OCI-M2 (cell line): ENCODE measurements around the gene ZNF3.
"Not testable (repeated sequence)": the region's sequence is repeated elsewhere in the genome, so short reads cannot be mapped to it uniquely, and the experiment has no call there.

Source experiments
- DNase-seq: peaks from one replicate; lab custom pipeline; 2025; ENCODE audit not compliant: unreplicated experiment; lab: John Stamatoyannopoulos, UW

The ZNF3 gene

DNA sequence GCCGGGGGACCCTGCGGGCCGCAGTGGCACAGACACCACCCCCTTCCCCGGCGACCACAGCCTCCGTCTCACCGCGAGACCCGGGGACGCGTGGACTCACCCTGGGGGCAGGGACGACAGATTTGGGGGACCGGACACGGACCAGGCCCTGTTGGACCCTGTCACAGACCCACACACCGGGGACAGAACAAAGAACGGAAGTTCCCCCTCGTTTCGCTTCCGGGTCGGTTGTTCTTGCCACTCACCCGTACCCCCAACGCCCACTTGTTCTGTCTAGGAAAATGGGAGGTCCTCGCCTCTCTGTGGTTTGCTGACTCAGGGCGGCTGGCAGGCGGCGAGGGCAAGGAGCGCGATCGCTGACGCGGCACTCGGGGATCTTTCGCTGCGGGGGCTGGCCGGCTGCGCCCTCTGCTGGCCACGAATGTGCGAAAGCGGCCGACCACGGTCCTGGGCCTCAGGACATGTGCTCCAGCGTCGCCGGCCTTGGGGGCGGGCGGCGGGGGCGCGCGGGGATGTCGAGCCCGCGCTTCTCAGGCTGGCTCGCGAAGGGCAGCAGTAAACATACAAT lies at the start of gene ZNF3:
TSS of gene ZNF3 (minus strand) at position 189 of the 568 bp plus-strand sequence. CDS start 4,366 bp downstream, outside the sequence.
- peak; percentile 69 for DNase-seq

DNA sequence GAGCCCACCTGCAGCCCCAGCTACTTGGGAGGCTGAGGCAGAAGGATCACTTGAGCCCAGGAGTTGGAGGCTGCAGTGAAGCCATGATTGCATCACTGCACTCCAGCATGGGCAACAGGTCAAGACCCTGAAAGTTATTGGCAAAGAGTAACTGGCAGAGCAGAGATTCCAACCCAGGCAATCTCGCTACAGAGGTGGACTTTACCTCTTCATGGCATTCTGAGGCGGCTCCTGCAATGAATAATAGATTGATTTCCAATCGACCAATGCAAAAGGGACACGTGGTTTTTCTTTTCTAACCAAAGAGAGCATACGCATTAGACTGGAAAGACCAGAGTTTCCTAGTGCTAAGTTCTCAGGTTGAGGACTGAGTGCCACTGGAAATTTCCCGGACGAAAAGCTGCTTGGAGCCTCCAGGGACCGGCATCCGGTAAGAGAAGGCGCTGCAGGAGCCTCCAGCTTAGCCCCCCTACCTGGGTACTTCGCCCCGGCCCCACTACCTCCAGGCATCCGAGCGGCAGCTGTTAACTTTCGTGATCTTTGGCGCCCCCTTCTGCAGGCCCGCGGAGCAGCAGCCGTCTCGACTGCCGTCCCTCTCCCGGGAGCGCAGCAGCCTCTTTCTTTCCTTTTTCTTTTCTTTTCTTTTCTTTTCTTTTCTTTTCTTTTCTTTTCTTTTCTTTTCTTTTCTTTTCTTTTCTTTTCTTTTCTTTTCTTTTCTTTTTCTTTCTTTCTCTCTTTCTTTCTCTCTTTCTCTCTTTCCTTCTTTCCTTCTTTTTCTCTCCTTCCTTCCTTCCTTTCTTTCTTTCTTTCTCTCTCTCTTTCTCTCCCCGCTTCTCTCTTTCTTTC lies 49.3 kb upstream of the ZNF3 start:
- peak; percentile 57 for DNase-seq

DNA sequence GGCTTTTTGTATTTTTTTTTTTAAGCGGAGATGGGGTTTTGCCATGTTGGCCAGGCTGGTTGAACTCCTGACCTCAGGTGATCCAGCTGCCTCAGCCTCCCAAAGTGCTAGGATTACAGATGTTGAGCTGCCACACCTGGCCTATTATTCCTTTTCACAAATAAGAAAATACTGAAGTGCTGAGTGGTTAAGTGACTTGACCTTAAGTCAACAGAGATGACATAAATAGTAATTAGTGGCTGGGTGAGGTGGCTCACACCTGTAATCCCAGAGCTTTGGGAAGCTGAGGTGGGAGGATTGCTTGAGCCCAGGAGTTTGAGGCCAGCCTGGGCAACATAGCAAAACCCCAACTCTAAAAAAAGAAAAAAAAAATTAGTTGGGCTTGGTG lies 48.7 kb upstream of the ZNF3 start:
- DNase-seq: not testable (repeated sequence)

DNA sequence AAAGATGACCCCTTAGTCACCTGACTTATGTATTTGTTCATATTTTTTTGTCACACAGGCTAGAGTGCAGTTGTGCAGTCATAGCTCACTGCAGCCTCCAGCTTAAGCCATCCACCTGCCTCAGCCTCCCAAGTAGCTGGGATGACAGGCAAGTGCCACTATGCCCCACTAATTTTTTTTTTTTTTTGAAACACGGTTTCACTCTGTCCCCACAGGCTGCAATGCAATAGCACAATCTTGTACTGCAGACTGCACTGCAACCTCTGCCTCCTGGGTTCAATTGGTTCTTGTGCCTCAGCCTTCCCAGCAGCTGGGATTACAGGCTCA lies 47.1 kb upstream of the ZNF3 start:
- DNase-seq: no peak

DNA sequence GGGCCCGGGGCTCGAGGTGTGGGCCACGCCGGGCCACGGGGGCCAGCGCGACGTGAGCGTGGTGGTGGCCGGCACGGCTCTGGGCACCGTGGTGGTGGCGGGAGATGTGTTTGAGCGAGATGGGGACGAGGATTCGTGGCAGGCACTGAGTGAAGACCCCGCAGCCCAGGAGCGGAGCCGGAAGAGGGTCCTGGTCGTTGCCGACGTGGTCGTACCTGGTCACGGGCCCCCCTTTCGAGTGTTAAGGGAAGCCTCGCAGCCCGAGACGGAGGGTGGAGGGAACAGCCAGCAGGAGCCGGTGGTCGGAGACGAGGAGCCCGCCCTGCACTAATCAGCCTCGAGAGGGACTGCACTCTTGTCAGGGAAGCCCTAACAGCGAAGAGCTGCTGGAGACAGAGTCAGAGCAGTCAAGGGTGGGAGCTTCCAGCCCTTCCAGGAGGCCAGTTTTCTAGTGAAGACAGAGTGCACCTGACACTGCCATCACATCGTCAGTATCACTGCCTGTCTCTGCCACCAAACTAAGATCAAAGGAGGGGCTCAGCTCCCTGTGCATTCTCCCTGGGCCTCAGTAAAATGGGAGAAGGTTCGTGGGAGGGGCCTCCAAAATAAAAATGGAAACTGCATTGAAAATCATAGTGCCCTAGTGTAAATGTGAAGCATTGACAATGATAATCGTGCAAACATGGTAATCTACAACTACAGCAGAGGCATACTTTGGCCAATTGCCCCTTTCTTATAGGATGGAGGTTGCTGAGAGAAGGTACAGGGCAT lies 46.5 kb upstream of the ZNF3 start:
- no peak for DNase-seq

DNA sequence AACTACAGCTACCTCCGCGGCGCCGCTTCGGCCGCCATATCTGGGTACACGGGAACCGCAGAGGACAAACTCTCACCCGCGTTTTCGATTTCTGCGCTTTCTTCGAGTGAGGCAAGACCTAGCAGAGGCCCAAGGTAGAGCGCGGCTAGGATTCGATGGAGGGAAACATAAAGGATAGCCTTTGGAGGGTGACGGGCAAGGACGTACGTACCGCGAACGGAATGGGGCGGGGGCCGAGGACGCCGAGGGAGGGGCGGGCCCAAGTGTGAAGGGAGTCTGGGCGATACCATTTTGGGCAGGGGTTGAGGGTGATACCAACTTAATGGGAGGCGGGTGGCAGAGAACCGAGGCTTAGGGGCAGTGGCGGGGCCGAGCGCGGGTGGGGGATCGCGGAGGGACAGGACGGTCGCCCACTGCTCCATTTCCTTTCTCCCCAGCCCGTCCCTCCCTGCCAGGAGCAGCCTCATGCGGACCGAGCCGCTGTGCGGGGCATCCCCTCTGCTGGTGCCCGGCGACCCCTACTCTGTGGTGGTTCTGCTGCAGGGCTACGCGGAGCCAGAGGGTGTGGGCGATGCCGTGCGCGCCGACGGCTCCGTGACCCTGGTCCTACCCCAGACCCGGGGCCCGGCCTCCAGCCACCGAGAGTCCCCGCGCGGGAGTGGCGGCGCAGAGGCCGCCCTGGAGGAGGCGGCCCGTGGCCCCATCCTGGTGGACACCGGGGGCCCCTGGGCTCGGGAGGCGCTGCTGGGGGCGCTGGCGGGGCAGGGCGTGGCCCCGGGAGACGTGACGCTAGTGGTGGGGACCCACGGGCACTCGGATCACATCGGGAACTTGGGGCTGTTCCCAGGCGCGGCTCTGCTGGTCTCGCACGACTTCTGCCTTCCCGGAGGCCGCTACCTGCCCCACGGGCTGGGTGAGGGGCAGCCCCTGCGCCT lies 45.7 kb upstream of the ZNF3 start, which contains the start of gene MBLAC1:
TSS of gene MBLAC1 (plus strand) at position 37 of the 935 bp plus-strand sequence. CDS start at position 466, 429 bp downstream.
- peak; percentile 63 for DNase-seq

DNA sequence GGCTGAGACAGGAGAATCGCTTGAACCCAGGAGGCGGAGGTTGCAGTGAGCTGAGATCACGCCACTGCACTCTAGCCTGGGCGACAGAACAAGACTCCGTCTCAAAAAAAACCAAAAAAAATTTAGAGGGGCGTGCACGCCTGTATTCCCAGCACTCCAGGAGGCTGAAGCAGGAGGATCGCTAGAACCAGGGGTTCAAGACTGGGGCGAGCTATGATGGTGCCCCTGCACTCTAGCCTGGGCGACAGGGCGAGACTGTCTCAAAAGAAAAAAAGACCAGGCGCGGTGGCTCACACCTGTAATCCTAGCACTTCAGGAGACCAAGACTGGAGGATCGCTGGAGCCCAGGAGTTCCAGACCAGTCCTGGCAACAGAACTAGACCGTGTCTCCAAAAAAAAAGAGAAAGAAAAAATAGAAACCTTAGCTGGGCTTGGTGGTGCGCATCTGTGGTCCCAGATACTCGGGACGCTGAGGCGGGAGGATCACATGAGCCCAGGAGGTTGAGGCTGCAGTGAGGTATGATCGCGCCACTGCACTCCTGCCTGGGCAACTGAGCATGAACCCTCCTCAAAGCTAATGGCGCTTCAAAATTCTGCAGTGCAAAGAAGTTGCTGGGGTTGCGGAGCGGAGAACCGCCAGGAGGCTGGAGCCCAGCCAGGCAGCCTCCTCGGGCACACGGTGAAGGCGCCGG lies 44.9 kb upstream of the ZNF3 start:
- no peak for DNase-seq

DNA sequence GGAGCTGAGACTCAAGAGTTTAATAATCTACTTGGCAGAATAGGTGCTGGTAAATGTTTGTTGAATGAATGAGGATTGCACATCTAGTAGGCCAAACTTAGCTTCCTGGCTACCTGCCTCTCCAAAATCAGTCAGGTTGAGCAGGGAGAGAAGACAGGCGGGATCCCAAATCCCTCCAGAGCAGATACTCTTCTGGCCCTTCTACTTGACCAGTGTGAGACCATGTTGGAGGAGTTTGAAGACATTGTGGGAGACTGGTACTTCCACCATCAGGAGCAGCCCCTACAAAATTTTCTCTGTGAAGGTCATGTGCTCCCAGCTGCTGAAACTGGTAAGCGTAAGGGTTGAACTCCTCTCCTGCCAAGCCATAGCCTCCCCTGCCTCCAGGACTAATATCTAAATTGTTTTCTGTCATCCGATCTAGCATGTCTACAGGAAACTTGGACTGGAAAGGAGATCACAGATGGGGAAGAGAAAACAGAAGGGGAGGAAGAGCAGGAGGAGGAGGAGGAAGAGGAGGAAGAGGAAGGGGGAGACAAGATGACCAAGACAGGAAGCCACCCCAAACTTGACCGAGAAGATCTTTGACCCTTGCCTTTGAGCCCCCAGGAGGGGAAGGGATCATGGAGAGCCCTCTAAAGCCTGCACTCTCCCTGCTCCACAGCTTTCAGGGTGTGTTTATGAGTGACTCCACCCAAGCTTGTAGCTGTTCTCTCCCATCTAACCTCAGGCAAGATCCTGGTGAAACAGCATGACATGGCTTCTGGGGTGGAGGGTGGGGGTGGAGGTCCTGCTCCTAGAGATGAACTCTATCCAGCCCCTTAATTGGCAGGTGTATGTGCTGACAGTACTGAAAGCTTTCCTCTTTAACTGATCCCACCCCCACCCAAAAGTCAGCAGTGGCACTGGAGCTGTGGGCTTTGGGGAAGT lies 43.0 kb upstream of the ZNF3 start:
- no peak for DNase-seq

DNA sequence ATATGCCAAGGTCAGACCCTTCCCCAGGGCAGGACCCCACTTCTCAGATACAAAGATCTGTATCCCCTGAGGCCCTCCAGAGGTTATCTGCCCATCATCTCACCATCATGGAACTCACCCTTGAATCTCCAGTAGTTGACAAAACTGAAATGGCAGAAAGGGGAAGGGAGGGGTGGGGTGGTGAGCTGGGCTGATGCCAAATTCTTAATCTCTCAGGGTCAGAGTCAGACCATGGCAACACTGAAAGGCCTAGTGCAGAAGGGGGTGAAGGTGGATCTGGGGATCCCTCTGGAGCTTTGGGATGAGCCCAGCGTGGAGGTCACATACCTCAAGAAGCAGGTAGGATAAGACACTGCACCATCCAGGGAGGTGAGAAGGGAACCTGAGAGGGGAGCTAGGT lies 41.0 kb upstream of the ZNF3 start:
- DNase-seq: no peak

DNA sequence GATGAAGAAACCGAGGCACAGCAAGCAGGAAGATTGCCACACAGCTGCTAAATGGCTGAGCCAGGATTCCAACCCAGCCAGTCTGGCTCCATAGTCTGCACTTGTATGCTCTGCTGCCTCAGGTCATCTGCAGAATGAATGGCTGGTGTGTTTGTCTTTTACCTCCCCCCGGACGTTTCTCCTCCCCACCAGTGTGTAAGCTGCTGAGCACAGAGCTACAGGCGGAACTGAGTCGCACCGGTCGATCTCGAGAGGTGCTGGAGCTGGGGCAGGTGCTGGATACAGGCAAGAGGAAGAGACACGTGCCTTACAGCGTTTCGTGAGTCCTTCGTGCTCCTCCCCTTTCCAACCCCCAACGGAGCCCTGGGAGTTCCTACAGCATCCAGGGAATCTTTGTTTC lies 40.5 kb upstream of the ZNF3 start:
- no peak for DNase-seq

DNA sequence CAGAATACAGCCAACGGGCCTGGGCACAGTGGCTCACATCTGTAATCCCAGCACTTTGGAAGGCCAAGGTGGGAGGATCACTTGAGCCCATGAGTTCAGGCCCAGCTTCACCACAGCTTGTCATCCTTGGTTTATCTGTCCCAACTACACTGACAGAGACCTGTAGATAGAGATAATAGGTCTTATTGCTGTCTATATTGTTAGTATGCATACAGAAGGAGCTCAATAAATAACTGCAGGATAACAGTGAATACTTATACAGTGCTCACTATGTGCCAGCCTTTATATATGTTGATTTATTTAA lies 39.2 kb upstream of the ZNF3 start:
- DNase-seq: no peak

DNA sequence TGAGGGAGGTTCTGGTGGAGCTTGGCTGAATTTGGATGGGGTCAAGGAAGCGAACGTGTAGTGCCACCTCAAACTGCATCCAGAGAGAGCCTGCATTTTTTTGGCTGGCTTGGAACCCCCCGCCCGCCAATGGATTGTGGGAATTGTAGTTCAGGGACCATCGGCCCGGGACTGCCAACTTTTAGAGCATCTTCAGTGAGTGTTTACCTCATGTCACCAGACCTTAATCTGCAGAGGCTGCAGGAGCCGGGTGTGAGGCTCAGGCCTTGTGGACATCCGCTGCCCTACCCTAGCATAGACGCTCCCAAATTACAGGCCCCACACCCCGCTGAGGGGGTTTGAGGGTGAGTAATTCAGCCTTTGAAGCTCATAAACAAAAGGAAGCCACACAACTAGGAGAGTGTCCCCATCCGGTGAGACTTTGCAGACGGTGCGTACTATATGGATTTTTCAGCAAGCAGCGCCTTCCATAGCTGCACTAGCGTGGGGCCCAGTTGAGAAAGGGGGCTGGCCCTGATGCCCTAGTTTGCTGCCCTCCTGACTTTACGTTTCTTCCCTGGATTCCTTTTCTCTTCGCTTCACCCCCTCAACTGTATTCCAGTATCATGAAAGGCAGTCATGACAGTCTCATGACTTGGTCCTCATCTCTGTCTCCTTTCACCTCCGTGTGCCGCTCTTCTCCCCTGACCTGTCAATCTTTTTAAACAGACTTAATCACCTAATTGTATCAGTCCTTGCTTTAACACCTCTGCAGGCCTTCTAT lies 38.6 kb upstream of the ZNF3 start:
- DNase-seq: no peak

DNA sequence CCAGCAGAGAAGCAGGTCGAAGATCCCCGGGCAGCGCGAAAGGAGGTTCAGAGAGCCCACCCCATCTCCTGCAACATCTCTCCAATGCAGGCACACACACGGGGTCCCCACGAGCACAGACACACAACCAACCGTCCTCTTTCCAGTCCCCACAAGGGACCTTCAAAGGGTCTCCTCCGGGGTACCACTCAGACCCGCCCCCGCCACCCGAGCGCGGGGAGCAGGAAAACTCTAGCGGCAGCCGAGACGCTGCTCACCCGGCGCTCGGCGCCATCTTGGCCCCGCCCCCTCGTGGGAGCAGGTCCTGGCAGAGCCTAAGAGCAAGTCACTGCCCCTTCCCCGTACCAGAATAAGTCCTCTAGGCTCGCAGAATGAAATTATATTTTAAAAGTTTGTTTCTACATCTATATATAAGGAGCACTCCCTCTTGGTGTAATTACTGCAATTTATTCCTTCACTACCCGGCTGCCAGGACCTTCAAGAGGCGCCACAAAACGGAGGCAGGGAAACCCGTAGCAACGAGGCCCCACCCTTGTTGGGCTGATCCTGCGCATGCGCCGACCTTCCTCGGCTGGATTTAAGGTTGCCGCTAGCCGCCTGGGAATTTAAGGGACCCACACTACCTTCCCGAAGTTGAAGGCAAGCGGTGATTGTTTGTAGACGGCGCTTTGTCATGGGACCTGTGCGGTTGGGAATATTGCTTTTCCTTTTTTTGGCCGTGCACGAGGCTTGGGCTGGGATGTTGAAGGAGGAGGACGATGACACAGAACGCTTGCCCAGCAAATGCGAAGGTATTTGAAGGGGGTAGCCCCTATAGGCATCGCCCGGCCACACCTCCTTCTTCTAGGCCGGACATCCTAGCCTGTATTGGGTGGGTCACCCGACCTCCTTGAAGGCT lies 37.8 kb upstream of the ZNF3 start, which contains the start of the genes CNPY4 and TAF6:
TSS of gene CNPY4 (plus strand) at position 563 of the 898 bp plus-strand sequence. CDS start at position 674, 111 bp downstream.
TSS of gene TAF6 (minus strand) at position 287 of the 898 bp plus-strand sequence. CDS start 5,149 bp downstream, outside the sequence.
- peak; percentile 72 for DNase-seq

DNA sequence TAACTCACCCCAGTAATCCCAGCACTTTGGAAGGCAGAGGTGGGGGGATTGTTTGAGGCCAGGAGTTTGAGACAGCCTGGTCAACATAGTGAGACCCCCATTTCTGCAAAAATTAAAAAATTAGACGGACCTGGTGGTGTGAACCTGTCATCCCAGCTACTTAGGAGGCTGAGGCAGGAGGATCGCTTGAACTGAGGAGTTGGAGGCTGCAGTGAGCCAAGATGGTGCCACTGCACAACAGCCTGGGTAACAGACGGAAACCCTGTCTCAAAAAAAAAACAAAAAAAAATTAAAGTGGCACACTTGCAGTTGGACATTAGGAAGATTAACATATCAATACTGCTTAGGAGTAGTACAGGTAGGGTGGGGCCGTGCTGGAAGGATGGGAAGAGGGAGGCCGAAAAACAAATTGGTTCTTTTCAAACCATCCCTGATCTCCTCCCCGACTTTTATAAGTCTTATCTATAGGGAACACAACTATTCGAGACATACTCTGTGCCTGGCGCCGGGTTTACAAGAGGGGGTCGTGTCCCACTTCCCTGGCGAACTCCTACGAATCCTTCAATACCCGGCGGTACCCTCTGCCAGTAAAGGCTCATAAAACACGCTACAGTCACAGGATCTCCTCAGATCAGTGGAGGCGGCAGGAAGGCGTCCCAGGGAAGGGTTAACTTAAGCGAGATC lies 37.0 kb upstream of the ZNF3 start:
- DNase-seq: no peak

DNA sequence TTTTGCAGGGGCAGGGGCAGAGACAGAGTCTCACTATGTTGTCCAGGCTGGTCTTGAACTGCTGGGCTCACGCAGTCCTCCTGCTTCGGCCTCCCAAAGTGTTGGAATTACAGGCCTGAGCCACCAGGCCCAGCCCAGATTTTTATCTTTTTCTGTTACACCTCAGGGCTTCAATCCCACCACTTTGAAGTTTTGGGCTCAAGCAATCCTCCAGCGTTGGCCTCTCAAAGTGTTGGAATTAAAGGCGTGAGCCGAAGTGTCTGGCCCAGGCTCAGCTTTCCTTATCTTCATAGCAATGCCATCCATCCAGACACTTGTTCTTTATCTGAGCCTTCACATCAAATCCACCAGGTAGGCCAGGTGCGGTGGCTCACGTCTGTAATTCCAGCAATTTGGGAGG lies 33.5 kb upstream of the ZNF3 start:
- no peak for DNase-seq

DNA sequence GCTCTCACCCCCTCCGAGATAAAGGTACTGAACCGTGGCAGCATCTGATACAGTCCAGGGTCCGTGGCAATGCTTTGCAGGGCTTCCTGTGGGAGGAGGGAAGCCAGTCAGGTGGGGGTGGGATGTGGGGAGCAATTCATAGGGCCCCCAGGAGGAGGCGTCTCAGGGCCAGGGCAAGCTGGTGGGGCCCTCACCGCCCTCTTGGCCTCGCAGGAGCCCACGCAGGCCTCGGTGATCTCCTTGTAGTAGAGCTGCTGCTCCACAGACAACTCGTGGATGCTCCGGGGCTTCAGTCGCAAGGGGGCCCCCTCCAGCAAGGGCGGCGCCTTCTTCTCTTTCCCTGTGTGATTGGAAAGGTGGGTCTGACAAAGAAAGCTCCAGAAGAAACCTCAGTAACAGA lies 30.4 kb upstream of the ZNF3 start:
- DNase-seq: no peak

DNA sequence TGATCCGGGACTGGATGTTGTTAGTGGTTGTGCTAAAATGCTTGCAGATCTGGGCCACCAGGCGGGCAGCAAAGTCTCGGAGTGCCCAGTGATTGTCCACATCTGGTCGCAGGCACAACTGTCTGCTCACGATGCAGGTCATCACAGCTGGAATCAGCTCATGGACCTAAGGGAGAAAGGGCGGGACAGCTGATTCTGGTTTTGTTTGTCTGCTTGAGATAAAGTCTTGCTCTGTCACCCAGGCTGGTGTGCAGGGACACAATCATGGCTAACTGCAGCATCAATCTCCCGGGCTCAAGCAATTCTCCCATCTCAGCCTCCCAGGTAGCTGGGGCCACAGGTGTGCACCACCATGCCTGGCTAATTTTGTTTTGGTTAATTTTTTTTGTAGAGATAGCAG lies 29.6 kb upstream of the ZNF3 start:
- DNase-seq: no peak
